NT2/D1 (cell line): ENCODE measurements around the gene PCSK2.

Experiments used
- SUZ12 ChIP-seq: IDR thresholded peaks from 2 replicates; pipeline ENCODE4 v1.6.1; 2011; ENCODE audit not compliant: insufficient read length, insufficient read depth; ENCODE audit errors: extremely low read depth
- YY1 ChIP-seq: IDR thresholded peaks from 2 replicates; pipeline ENCODE4 v1.6.1; 2011; ENCODE audit not compliant: insufficient read length, insufficient read depth

DNA sequence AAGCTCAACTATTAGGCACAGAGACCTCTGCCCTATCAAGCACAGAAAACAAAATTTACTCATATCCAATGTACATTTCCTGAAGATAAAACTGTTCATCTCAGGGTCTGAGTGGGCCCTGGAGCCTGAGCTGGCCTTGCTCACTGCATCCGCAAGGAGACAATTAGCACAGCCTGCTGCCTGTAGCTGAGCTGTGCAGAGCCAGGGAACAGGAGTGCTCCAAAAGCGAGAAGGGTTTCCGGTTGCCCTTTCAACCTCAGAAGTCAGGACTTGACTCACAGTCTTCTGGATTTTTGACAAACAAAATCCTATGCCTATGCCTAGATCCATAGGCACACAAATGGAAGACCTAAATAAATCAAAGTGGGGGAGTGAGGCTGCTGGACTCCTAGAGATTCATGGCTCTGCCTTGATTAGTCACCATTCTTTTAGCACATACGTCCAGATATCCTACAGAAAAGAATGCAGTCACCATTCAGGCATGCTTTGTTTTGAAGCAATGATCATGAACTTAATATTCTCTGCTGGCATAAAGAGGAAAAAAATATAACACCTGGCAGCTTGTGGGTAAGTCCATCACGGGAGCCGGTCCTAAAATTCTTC lies 230.8 kb downstream of the PCSK2 start:
- TF ChIP-seq YY1 (no peak), SUZ12 (no peak)
